SK-N-SH (cell line): Measurements from ENCODE around the gene SOBP.

Experiments used
- MXI1 ChIP-seq: IDR thresholded peaks from 2 replicates; pipeline ENCODE4 v1.6.1; 2012; ENCODE audit warnings: mild to moderate bottlenecking, low read depth, low read length, improper control_type of control experiment
- POLR2AphosphoS5 ChIP-seq: IDR thresholded peaks from 2 replicates; pipeline ENCODE4 v1.6.1; 2012; ENCODE audit warnings: low read depth, low read length
- RAD21 ChIP-seq: IDR thresholded peaks from 2 replicates; pipeline ENCODE4 v1.6.1; 2012; ENCODE audit warnings: mild to moderate bottlenecking, low read length
- RFX5 ChIP-seq: IDR thresholded peaks from 2 replicates; pipeline ENCODE4 v1.6.1; 2012; ENCODE audit warnings: mild to moderate bottlenecking, improper control_type of control experiment, low read length
- SIN3A ChIP-seq: IDR thresholded peaks from 2 replicates; pipeline ENCODE4 v1.6.1; 2012; ENCODE audit warnings: low read depth, mild to moderate bottlenecking, low read length, moderate library complexity, borderline replicate concordance
- SMC3 ChIP-seq: IDR thresholded peaks from 2 replicates; pipeline ENCODE4 v1.6.1; 2012; ENCODE audit warnings: low read depth, low read length, improper control_type of control experiment
- TF ChIP-seq, protein P1 (sequence below): fragments of 200-600 bp; sonication (generic); IDR thresholded peaks from 2 replicates; pipeline ENCODE4 v1.6.1; 2017; ENCODE audit warnings: antibody characterized with exemption, mild to moderate bottlenecking, moderate library complexity
- TF ChIP-seq, protein P2 (sequence below): IDR thresholded peaks from 2 replicates; pipeline ENCODE4 v1.4.0; 2012; ENCODE audit warnings: low read depth, borderline replicate concordance
- TF ChIP-seq, protein P3 (sequence below): IDR thresholded peaks from 2 replicates; pipeline ENCODE4 v1.4.0; 2012; ENCODE audit warnings: low read depth, borderline replicate concordance

DNA sequence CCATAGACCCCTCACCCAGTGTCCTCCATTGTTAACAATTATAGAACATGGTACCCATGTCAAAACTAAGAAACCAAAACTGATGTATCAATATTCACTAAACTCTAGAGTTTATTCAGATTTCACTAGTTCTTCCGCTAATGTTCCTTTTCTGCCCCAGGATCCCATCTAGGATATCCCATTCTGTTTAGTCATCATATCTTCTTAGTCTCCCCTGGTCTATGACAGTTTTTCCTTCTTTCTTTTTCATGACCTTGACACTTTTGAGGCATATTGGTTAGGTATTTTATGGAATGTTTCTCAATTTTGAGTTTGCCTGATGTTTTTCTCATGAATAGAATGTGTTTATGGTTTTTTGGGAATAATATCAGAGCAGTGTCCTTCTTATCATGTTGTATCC, 187.5 kb downstream of the SOBP start:
- TF ChIP-seq SIN3A (no peak), POLR2AphosphoS5 (no peak), RFX5 (no peak), RAD21 (no peak), MXI1 (no peak), SMC3 (no peak)
- TF ChIP-seq, protein P1, sequence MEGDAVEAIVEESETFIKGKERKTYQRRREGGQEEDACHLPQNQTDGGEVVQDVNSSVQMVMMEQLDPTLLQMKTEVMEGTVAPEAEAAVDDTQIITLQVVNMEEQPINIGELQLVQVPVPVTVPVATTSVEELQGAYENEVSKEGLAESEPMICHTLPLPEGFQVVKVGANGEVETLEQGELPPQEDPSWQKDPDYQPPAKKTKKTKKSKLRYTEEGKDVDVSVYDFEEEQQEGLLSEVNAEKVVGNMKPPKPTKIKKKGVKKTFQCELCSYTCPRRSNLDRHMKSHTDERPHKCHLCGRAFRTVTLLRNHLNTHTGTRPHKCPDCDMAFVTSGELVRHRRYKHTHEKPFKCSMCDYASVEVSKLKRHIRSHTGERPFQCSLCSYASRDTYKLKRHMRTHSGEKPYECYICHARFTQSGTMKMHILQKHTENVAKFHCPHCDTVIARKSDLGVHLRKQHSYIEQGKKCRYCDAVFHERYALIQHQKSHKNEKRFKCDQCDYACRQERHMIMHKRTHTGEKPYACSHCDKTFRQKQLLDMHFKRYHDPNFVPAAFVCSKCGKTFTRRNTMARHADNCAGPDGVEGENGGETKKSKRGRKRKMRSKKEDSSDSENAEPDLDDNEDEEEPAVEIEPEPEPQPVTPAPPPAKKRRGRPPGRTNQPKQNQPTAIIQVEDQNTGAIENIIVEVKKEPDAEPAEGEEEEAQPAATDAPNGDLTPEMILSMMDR, result no peak
- TF ChIP-seq, protein P2, sequence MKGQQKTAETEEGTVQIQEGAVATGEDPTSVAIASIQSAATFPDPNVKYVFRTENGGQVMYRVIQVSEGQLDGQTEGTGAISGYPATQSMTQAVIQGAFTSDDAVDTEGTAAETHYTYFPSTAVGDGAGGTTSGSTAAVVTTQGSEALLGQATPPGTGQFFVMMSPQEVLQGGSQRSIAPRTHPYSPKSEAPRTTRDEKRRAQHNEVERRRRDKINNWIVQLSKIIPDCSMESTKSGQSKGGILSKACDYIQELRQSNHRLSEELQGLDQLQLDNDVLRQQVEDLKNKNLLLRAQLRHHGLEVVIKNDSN, result no peak
- TF ChIP-seq, protein P3, sequence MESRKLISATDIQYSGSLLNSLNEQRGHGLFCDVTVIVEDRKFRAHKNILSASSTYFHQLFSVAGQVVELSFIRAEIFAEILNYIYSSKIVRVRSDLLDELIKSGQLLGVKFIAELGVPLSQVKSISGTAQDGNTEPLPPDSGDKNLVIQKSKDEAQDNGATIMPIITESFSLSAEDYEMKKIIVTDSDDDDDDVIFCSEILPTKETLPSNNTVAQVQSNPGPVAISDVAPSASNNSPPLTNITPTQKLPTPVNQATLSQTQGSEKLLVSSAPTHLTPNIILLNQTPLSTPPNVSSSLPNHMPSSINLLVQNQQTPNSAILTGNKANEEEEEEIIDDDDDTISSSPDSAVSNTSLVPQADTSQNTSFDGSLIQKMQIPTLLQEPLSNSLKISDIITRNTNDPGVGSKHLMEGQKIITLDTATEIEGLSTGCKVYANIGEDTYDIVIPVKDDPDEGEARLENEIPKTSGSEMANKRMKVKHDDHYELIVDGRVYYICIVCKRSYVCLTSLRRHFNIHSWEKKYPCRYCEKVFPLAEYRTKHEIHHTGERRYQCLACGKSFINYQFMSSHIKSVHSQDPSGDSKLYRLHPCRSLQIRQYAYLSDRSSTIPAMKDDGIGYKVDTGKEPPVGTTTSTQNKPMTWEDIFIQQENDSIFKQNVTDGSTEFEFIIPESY, result no peak
